ENCODE results near the gene MTA1.

GRCh38 chr14:105467942-105468471 is 48.4 kb downstream of the MTA1 start:
- TF ChIP-seq CTCF (IDR thresholded peaks at IDR 0.05) (no peak), EZH2 (IDR thresholded peaks at IDR 0.05) (no peak), EZH2phosphoT487 (IDR thresholded peaks at IDR 0.05) (no peak)

Data from neural progenitor cell (in vitro differentiated cells).